ENCODE measurements around the gene TRAF6. TPM values are rescaled to one million over a fixed set of nuclear protein-coding genes. Genes with fewer than 3 reads are reported as not detected.
A peak's percentile ranks its signal among the peaks of the same experiment; 100 is the strongest.
"Not testable (repeated sequence)": the region's sequence is repeated elsewhere in the genome, so short reads cannot be mapped to it uniquely, and the experiment has no call there.

Gene TRAF6
- 9.8 TPM for polyA plus RNA-seq (2013, experiment 1 of 2; ENCODE audit: insufficient read length)
- polyA plus RNA-seq (2013, experiment 2 of 2; ENCODE audit: insufficient read length): 10.8 TPM

GRCh38 chr11:36509694-36510593, at the start of gene TRAF6:
Gene TRAF6 (minus strand): TSS chr11:36510272. CDS start chr11:36501515, 8,757 bp downstream.
- peak; percentile 85 for DNase-seq

GRCh38 chr11:36558571-36559413, 48.7 kb upstream of the TRAF6 start:
- no peak for DNase-seq

- no peak for DNase-seq
These were observed 47.9 kb upstream of the TRAF6 start for GRCh38 chr11:36557991-36558390.

GRCh38 chr11:36557390-36557789, 47.3 kb upstream of the TRAF6 start:
- DNase-seq: not testable (repeated sequence)

GRCh38 chr11:36550385-36551115, 40.5 kb upstream of the TRAF6 start:
- DNase-seq: no peak

- DNase-seq: peak; percentile 43
These were observed 30.9 kb upstream of the TRAF6 start for GRCh38 chr11:36540998-36541397.

- no peak for DNase-seq
These were observed 24.3 kb upstream of the TRAF6 start for GRCh38 chr11:36534276-36534840.

GRCh38 chr11:36532941-36533601, 23.0 kb upstream of the TRAF6 start:
- DNase-seq: no peak

- no peak for DNase-seq
These were observed 20.8 kb upstream of the TRAF6 start for GRCh38 chr11:36530840-36531239.

GRCh38 chr11:36513965-36514364, 3.9 kb upstream of the TRAF6 start:
- DNase-seq: no peak

- DNase-seq: peak; percentile 43
These were observed 1.9 kb upstream of the TRAF6 start for GRCh38 chr11:36512016-36512415.

GRCh38 chr11:36511062-36511461, 990 bp upstream of the TRAF6 start:
- not testable (repeated sequence) for DNase-seq

- DNase-seq: peak; percentile 59
These were observed 496 bp upstream of the TRAF6 start for GRCh38 chr11:36510594-36510942.

GRCh38 chr11:36509201-36509639, 852 bp downstream of the TRAF6 start:
- peak; percentile 67 for DNase-seq

GRCh38 chr11:36508743-36509142, 1.3 kb downstream of the TRAF6 start:
- DNase-seq: no peak

- DNase-seq: no peak
These were observed 2.1 kb downstream of the TRAF6 start for GRCh38 chr11:36507824-36508489.

- no peak for DNase-seq
These were observed 8.8 kb downstream of the TRAF6 start for GRCh38 chr11:36501236-36501635.

- DNase-seq: peak; percentile 98
These were observed 9.8 kb downstream of the TRAF6 start for GRCh38 chr11:36500315-36500721.

GRCh38 chr11:36499315-36499714, 10.8 kb downstream of the TRAF6 start:
- DNase-seq: no peak

GRCh38 chr11:36498721-36499120, 11.4 kb downstream of the TRAF6 start:
- no peak for DNase-seq

GRCh38 chr11:36493332-36493731, 16.7 kb downstream of the TRAF6 start:
- no peak for DNase-seq
